Smooth muscle cell (in vitro differentiated cells): Measurements from ENCODE around the gene RNF121. TPM values are rescaled to one million over a fixed set of nuclear protein-coding genes. Genes with fewer than 3 reads are reported as not detected.

Experiments
- DNase-seq: peaks from one replicate; lab custom pipeline; 2025; ENCODE audit not compliant: unreplicated experiment; lab: John Stamatoyannopoulos, UW
- H2AFZ ChIP-seq: fragments of 200-600 bp; sonication (generic); 2 replicates; pipeline ENCODE4 v1.6.0; 2016; ENCODE audit warnings: antibody characterized with exemption, low read depth, mild to moderate bottlenecking
- H3F3A ChIP-seq: fragments of 200-600 bp; sonication (generic); 2 replicates; pipeline ENCODE4 v1.6.0; 2017; ENCODE audit warnings: antibody characterized with exemption, low read depth
- H3K27ac ChIP-seq: fragments of 200-600 bp; sonication (generic); 2 replicates; pipeline ENCODE4 v1.5.1; 2016; ENCODE audit warnings: low read depth, mild to moderate bottlenecking
- H3K27me3 ChIP-seq: fragments of 200-600 bp; sonication (generic); 2 replicates; pipeline ENCODE4 v1.6.1; 2016; ENCODE audit warnings: low read depth, mild to moderate bottlenecking
- H3K36me3 ChIP-seq: fragments of 200-600 bp; sonication (generic); 2 replicates; pipeline ENCODE4 v1.5.1; 2016; ENCODE audit warnings: low read depth
- H3K4me1 ChIP-seq: fragments of 200-600 bp; sonication (generic); 2 replicates; pipeline ENCODE4 v1.5.1; 2016; ENCODE audit warnings: low read depth
- H3K4me2 ChIP-seq: fragments of 200-600 bp; sonication (generic); 2 replicates; pipeline ENCODE4 v1.6.0; 2016; ENCODE audit warnings: mild to moderate bottlenecking
- H3K4me3 ChIP-seq: fragments of 200-600 bp; sonication (generic); 2 replicates; pipeline ENCODE4 v1.5.1; 2016; ENCODE audit warnings: mild to moderate bottlenecking
- H3K79me2 ChIP-seq: fragments of 200-600 bp; sonication (generic); 2 replicates; pipeline ENCODE4 v1.6.0; 2016; ENCODE audit warnings: low read depth, mild to moderate bottlenecking
- H3K9ac ChIP-seq: fragments of 200-600 bp; sonication (generic); 2 replicates; pipeline ENCODE4 v1.6.0; 2016; ENCODE audit warnings: low read depth
- H3K9me3 ChIP-seq: fragments of 200-600 bp; sonication (generic); replicated peaks from 2 replicates; pipeline ENCODE4 v1.5.1; 2016; ENCODE audit warnings: low read depth
- H4K20me1 ChIP-seq: fragments of 200-600 bp; sonication (generic); 2 replicates; pipeline ENCODE4 v1.6.0; 2016; ENCODE audit warnings: low read depth
- CTCF ChIP-seq: fragments of 200-600 bp; sonication (generic); IDR thresholded peaks from 2 replicates; pipeline ENCODE4 v1.5.1; 2017; ENCODE audit warnings: borderline replicate concordance, mild to moderate bottlenecking, antibody characterized with exemption; ENCODE audit not compliant: insufficient read depth, poor library complexity, severe bottlenecking
- WGBS: methylation state at CpG from one replicate; pipeline ENCODE4 v1.1.7; 2016; ENCODE audit warnings: low lambda C conversion rate; 5-methylcytosine and 5-hydroxymethylcytosine counted together
- polyA plus RNA-seq: library from polyadenylated mRNA; unstranded; fragments of >200 nt; fragmentation: Nextera tagmentation; extraction: Ambion mirVana; gene quantifications from 2 replicates; pipeline ENCODE4 v1.2.1, GENCODE V29; 2016
- total RNA-seq: library from RNA; depleted of rRNA; stranded (reverse); fragments of >200 nt; gene quantifications from 2 replicates; pipeline ENCODE4 v1.2.3, GENCODE V29; 2014

Gene RNF121
- total and polyA plus RNA-seq, 2 experiments from 2014 or later = 34.4 to 49.5 TPM

GRCh38 chr11:72004515-72005346 is 75.9 kb downstream of the RNF121 start:
- Histone ChIP-seq H3K4me3 (no peak overlapping the region), H3K27me3 (no peaks in the 10 kb centered on the region), H3F3A (peaks cover 41% of the 10 kb centered on the region), H3K9me3 (no peaks in the 10 kb centered on the region), H3K4me2 (no peak overlapping the region), H3K27ac (no peak overlapping the region), H3K9ac (no peak overlapping the region), H3K79me2 (no peaks in the 10 kb centered on the region), H2AFZ (no peak overlapping the region), H3K4me1 (no peaks in the 10 kb centered on the region), H3K36me3 (peaks cover 9% of the 10 kb centered on the region), H4K20me1 (peaks cover 59% of the 10 kb centered on the region)
- DNase-seq = no peak
- no peak for TF ChIP-seq CTCF
- WGBS = 94% methylated on average over 16 of the region's 16 CpGs

- no peaks in the 10 kb centered on the region for H3K9me3 ChIP-seq
- peaks cover 41% of the 10 kb centered on the region for H3F3A ChIP-seq
- H3K4me3 ChIP-seq = no peak overlapping the region
- TF ChIP-seq CTCF = no peak
- no peak overlapping the region for H3K27ac ChIP-seq
- no peak overlapping the region for H3K9ac ChIP-seq
- no peaks in the 10 kb centered on the region for H3K79me2 ChIP-seq
- no peak for DNase-seq
- peaks cover 9% of the 10 kb centered on the region for H3K36me3 ChIP-seq
- no peaks in the 10 kb centered on the region for H3K27me3 ChIP-seq
- 96% methylated on average over 20 of the region's 20 CpGs for WGBS
- H3K4me2 ChIP-seq = no peak overlapping the region
- H2AFZ ChIP-seq = no peak overlapping the region
- no peaks in the 10 kb centered on the region for H3K4me1 ChIP-seq
- H4K20me1 ChIP-seq = peaks cover 67% of the 10 kb centered on the region
Measured at GRCh38 chr11:72005347-72006260, 76.8 kb downstream of the RNF121 start.

GRCh38 chr11:72006309-72007088 is 77.7 kb downstream of the RNF121 start:
- no peaks in the 10 kb centered on the region for H3K79me2 ChIP-seq
- DNase-seq = no peak
- no peak for TF ChIP-seq CTCF
- peaks cover 76% of the 10 kb centered on the region for H4K20me1 ChIP-seq
- no peak overlapping the region for H3K4me3 ChIP-seq
- no peak overlapping the region for H3K4me2 ChIP-seq
- H3K27me3 ChIP-seq = no peaks in the 10 kb centered on the region
- H3K36me3 ChIP-seq = peaks cover 9% of the 10 kb centered on the region
- H3F3A ChIP-seq = peaks cover 41% of the 10 kb centered on the region
- H3K4me1 ChIP-seq = no peaks in the 10 kb centered on the region
- WGBS = 89% methylated on average over 8 of the region's 8 CpGs
- H3K9ac ChIP-seq = no peak overlapping the region
- no peak overlapping the region for H2AFZ ChIP-seq
- no peak overlapping the region for H3K27ac ChIP-seq
- no peaks in the 10 kb centered on the region for H3K9me3 ChIP-seq
